Endothelial cell (in vitro differentiated cells): ENCODE results near the gene NEIL3. TPM values are rescaled to one million over a fixed set of nuclear protein-coding genes. Genes with fewer than 3 reads are reported as not detected.

Experiments
- DNase-seq: peaks from one replicate; pipeline ENCODE4 v3.0.0; 2021; ENCODE audit warnings: low spot score
- H3K27ac Mint-ChIP-seq: one replicate; pipeline ENCODE4 v1.8.0; 2021; ENCODE audit warnings: mixed read lengths, inconsistent platforms; ENCODE audit not compliant: unreplicated experiment
- H3K27me3 Mint-ChIP-seq: one replicate; pipeline ENCODE4 v1.8.0; 2021; ENCODE audit warnings: mild to moderate bottlenecking, moderate library complexity, mixed read lengths, inconsistent platforms; ENCODE audit not compliant: unreplicated experiment
- H3K36me3 Mint-ChIP-seq: one replicate; pipeline ENCODE4 v1.8.0; 2021; ENCODE audit warnings: mild to moderate bottlenecking, low read depth, mixed read lengths, inconsistent platforms; ENCODE audit not compliant: unreplicated experiment
- H3K4me1 Mint-ChIP-seq: one replicate; pipeline ENCODE4 v1.8.0; 2021; ENCODE audit warnings: mild to moderate bottlenecking, mixed read lengths, inconsistent platforms; ENCODE audit not compliant: unreplicated experiment
- H3K4me3 Mint-ChIP-seq: one replicate; pipeline ENCODE4 v1.8.0; 2021; ENCODE audit warnings: mild to moderate bottlenecking, mixed read lengths, inconsistent platforms; ENCODE audit not compliant: unreplicated experiment
- H3K9me3 Mint-ChIP-seq: one replicate; pipeline ENCODE4 v1.8.0; 2021; ENCODE audit warnings: mixed read lengths, inconsistent platforms; ENCODE audit not compliant: unreplicated experiment
- total RNA-seq: library from RNA; stranded (reverse); fragmentation: NEBNext Ultra II Directional; extraction: Animal tissue kit (Norgen Biotek cat#: 25700); gene quantifications from one replicate; pipeline ENCODE4 v1.2.1, GENCODE V29; 2021; ENCODE audit not compliant: unreplicated experiment
- TF ChIP-seq, protein P1 (sequence below): fragments of 200-600 bp; sonication (generic); IDR thresholded peaks from one replicate; pipeline ENCODE4 v1.5.0; 2021; ENCODE audit warnings: antibody characterized with exemption; ENCODE audit not compliant: unreplicated experiment

NEIL3 gene
- total RNA-seq, 1 donor from 2014 or later: 1.7 TPM

DNA sequence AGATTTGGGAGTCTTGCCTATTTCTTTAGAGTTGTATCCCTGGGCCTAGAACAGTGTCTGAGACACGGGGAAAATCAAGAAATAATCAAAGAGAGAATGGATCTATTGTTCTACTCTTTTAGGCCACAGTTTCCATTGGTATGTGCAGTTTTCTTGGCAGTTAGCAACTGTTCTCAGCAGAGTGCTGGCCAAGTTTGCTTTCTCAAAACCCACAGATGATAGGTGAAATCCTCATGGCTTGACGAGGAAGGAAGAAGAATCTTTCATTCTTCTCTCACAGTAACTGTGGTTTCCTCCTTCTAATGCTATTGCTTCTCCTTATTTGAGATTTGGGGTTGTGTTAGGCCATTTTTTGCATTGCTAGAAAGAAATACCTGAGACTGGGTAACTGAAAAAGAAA lies 90.4 kb downstream of the NEIL3 start:
- TF ChIP-seq, protein P1, sequence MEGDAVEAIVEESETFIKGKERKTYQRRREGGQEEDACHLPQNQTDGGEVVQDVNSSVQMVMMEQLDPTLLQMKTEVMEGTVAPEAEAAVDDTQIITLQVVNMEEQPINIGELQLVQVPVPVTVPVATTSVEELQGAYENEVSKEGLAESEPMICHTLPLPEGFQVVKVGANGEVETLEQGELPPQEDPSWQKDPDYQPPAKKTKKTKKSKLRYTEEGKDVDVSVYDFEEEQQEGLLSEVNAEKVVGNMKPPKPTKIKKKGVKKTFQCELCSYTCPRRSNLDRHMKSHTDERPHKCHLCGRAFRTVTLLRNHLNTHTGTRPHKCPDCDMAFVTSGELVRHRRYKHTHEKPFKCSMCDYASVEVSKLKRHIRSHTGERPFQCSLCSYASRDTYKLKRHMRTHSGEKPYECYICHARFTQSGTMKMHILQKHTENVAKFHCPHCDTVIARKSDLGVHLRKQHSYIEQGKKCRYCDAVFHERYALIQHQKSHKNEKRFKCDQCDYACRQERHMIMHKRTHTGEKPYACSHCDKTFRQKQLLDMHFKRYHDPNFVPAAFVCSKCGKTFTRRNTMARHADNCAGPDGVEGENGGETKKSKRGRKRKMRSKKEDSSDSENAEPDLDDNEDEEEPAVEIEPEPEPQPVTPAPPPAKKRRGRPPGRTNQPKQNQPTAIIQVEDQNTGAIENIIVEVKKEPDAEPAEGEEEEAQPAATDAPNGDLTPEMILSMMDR: no peak
- H3K27me3 Mint-ChIP-seq: peaks cover 4% of the 10 kb centered on the region
- peaks cover 15% of the 10 kb centered on the region for H3K4me1 Mint-ChIP-seq
- no peaks in the 10 kb centered on the region for H3K36me3 Mint-ChIP-seq
- no peaks in the 10 kb centered on the region for H3K9me3 Mint-ChIP-seq
- H3K4me3 Mint-ChIP-seq: no peak overlapping the region
- peak overlapping the region; percentile 72 for H3K27ac Mint-ChIP-seq
- no peak for DNase-seq

DNA sequence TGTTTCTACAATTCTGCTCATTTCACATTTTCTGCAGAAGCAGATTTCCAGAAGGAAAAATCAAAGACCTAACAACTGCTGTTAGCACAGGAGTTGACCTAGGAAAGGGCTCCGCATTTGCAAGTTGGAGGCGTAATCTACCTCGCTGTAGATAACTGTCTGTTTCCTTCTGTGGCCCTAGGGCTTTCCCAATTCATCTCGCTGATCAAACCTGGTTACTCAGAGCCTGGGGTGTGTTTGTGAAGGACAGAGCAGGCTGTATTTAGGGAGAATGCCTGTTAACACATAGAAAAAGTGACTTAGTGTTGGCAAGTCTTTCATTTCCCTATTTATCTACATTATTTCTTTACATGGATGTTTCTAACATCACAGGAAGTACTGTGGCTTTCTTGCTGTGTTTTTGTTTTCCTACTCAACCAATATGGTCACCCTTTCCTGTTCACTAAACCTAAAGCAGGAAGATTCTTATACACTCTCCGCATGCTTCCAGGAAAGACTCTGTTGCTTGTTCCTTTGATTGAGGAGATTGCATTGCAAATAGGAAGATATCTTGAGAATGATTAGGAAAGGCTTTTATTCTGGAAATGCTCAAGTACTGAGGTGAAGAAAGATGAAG lies 92.1 kb downstream of the NEIL3 start:
- no peak for DNase-seq
- no peaks in the 10 kb centered on the region for H3K9me3 Mint-ChIP-seq
- peak overlapping the region; percentile 89 for H3K27ac Mint-ChIP-seq
- peaks cover 15% of the 10 kb centered on the region for H3K4me1 Mint-ChIP-seq
- peaks cover 4% of the 10 kb centered on the region for H3K27me3 Mint-ChIP-seq
- no peak overlapping the region for H3K4me3 Mint-ChIP-seq
- TF ChIP-seq, protein P1: no peak
- no peaks in the 10 kb centered on the region for H3K36me3 Mint-ChIP-seq

DNA sequence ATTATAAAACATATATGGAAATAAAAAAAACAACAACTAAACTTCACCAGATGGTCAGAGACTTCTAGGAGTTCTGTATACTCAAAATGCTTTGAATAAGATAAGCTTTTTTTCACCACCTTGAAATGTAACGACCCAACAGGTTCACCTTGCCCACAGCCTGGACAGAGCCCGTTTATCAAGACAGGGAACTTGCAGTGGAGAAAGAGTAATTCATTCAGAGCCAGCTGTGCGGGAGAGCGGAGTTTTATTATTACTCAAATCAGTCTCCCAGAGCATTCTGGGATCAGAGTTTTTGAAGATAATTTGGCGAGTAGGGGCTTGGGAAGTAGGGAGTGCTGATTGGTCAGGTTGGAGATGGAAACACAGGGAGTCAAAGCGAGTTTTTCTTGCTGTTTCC lies 94.1 kb downstream of the NEIL3 start:
- no peak for DNase-seq
- peaks cover 7% of the 10 kb centered on the region for H3K27me3 Mint-ChIP-seq
- H3K36me3 Mint-ChIP-seq: no peaks in the 10 kb centered on the region
- peaks cover 15% of the 10 kb centered on the region for H3K4me1 Mint-ChIP-seq
- no peak overlapping the region for H3K4me3 Mint-ChIP-seq
- H3K27ac Mint-ChIP-seq: no peak overlapping the region
- no peaks in the 10 kb centered on the region for H3K9me3 Mint-ChIP-seq
- TF ChIP-seq, protein P1: no peak

DNA sequence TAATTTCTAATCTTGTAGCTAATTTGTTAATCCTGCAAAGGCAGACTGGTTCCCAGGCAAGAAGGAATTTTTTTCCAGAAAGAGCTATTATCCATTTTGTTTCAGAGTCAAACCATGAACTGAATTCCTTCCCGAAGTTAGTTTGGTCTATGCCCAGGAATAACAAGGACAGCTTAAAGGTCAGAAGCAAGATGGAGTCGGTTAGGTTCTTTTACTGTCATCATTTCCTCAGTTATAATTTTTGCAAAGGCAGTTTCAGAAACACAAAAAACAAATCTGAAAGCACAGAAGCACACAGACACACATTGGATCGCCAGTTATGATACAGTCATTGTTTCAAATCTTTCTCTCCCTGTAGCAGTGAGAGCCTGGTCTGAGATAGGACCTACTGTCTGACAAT lies 94.7 kb downstream of the NEIL3 start:
- TF ChIP-seq, protein P1: no peak
- Mint-ChIP-seq H3K4me1 (peaks cover 15% of the 10 kb centered on the region), H3K27me3 (peaks cover 7% of the 10 kb centered on the region), H3K36me3 (no peaks in the 10 kb centered on the region), H3K27ac (no peak overlapping the region), H3K4me3 (no peak overlapping the region), H3K9me3 (no peaks in the 10 kb centered on the region)
- DNase-seq: no peak

DNA sequence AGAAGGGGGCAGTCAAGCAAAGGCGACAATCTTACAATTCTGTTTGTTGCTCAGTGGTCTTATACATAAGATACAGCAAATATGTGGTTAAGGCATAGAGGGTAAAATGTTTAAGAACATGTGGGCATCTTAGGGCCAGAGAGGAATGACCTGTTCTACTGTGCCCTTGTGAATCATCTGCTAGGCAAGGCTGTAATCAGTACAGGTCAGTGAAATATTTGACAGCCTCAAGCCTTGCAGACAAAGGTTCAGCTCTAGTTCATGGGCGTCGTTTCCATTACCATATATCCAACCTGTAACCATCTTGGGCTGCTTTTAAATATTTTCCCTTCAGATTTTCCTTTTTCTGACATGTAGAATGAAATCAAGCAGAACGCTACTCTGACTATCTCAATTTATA lies 95.3 kb downstream of the NEIL3 start:
- no peak overlapping the region for H3K27ac Mint-ChIP-seq

More for the DNA sequence above, 95.3 kb downstream of the NEIL3 start:
- no peak for DNase-seq
- H3K9me3 Mint-ChIP-seq: no peaks in the 10 kb centered on the region
- TF ChIP-seq, protein P1: no peak
- no peaks in the 10 kb centered on the region for H3K36me3 Mint-ChIP-seq
- peaks cover 15% of the 10 kb centered on the region for H3K4me1 Mint-ChIP-seq
- no peak overlapping the region for H3K4me3 Mint-ChIP-seq
- H3K27me3 Mint-ChIP-seq: peaks cover 7% of the 10 kb centered on the region
